RWPE1 (cell line): Measurements from ENCODE around the gene DCAF10.

Experiments
- CTCF ChIA-PET: fragments of 350-600 bp; sonication (Branson Sonifier 250); formaldehyde crosslinking; extraction: SDS; loops from one replicate; lab custom pipeline; 2021; lab: Yijun Ruan, JAX
- POLR2A ChIA-PET: fragments of 400-600 bp; formaldehyde crosslinking; extraction: SDS; loops from one replicate; lab custom pipeline; 2020; ENCODE audit warnings: antibody characterized with exemption; ENCODE audit not compliant: low non-redundant PET; lab: Yijun Ruan, JAX
- DNase-seq: peaks from one replicate; pipeline ENCODE4 v3.0.0; 2012; ENCODE audit warnings: low spot score
- H3K27ac ChIP-seq: fragments of 450-650 bp; 2 replicates; pipeline ENCODE4 v1.5.1; 2017
- CTCF ChIP-seq: fragments of 450-650 bp; conservative IDR thresholded peaks from 2 replicates; pipeline ENCODE4 v1.5.1; 2017; ENCODE audit warnings: low read depth, mild to moderate bottlenecking

Gene DCAF10

GRCh38 chr9:37778534-37778933, 22.1 kb upstream of the DCAF10 start:
- TF ChIP-seq CTCF, result no peak
- DNase-seq, result no peak
- ChIA-PET POLR2A (no interaction called here), CTCF (interaction anchor here (0.7 kb wide), 1 partner anchor 167 kb away, joined by 5 read pairs; no protein-coding TSS in a partner anchor)
- peak overlapping the region; percentile 59 for H3K27ac ChIP-seq

GRCh38 chr9:37784291-37784615, 16.3 kb upstream of the DCAF10 start:
- DNase-seq, result peak; percentile 22

GRCh38 chr9:37784616-37785483, 15.7 kb upstream of the DCAF10 start, which contains the start of gene EXOSC3:
EXOSC3 (minus strand) TSS chr9:37785064; CDS start chr9:37785044, 20 bp downstream.
- H3K27ac ChIP-seq, result peak within 1 kb of the TSS; percentile 80
- CTCF ChIA-PET, result interaction anchor here (0.5 kb wide), 1 partner anchor 1365 kb away, joined by 4 read pairs; no protein-coding TSS in a partner anchor
- DNase-seq, result peak; percentile 86
- no peak for TF ChIP-seq CTCF
- POLR2A ChIA-PET, result interaction anchor here (0.6 to 0.9 kb wide), 3 partner anchors 11 to 15 kb away, joined by 3 read pairs; no protein-coding TSS in a partner anchor

More at GRCh38 chr9:37784291-37784615, 16.3 kb upstream of the DCAF10 start:
- H3K27ac ChIP-seq, result peak overlapping the region; percentile 80
- POLR2A ChIA-PET, result interaction anchor here (0.9 kb wide), 1 partner anchor 13 kb away, joined by 3 read pairs; no protein-coding TSS in a partner anchor
- TF ChIP-seq CTCF, result no peak
- CTCF ChIA-PET, result interaction anchor here (0.5 to 1.2 kb wide), 2 partner anchors 13 to 1365 kb away, joined by 4 to 6 read pairs; no protein-coding TSS in a partner anchor

GRCh38 chr9:37787059-37787458, 13.5 kb upstream of the DCAF10 start:
- POLR2A ChIA-PET, result no interaction called here
- DNase-seq, result no peak
- no peak for TF ChIP-seq CTCF

GRCh38 chr9:37788332-37788731, 12.3 kb upstream of the DCAF10 start:
- H3K27ac ChIP-seq, result no peak overlapping the region
- ChIA-PET CTCF (interaction anchor here (0.6 kb wide), 1 partner anchor 12 kb away, joined by 7 read pairs; no protein-coding TSS in a partner anchor), POLR2A (interaction anchor here (0.7 kb wide), 1 partner anchor 621 kb away, joined by 4 read pairs; no protein-coding TSS in a partner anchor)
- TF ChIP-seq CTCF, result no peak
- no peak for DNase-seq

More at GRCh38 chr9:37787059-37787458, 13.5 kb upstream of the DCAF10 start:
- CTCF ChIA-PET, result no interaction called here
- H3K27ac ChIP-seq, result no peak overlapping the region

GRCh38 chr9:37790096-37790495, 10.5 kb upstream of the DCAF10 start:
- CTCF ChIA-PET, result interaction anchor here (0.6 kb wide), 1 partner anchor 35 kb away, joined by 3 read pairs; no protein-coding TSS in a partner anchor
- TF ChIP-seq CTCF, result no peak
- no peak for DNase-seq
- no peak overlapping the region for H3K27ac ChIP-seq
- POLR2A ChIA-PET, result no interaction called here
